HFF-Myc (cell line): ENCODE measurements around the gene HOXB1.
"Not testable (repeated sequence)": the region's sequence is repeated elsewhere in the genome, so short reads cannot be mapped to it uniquely, and the experiment has no call there.

ENCODE experiments used
- DNase-seq: peaks from one replicate; pipeline ENCODE4 v3.0.0-alpha.2; 2011; ENCODE audit warnings: low read depth; ENCODE audit errors: extremely low read depth
- H3K4me3 ChIP-seq: replicated peaks from 2 replicates; pipeline ENCODE4 v1.5.1; 2011; ENCODE audit warnings: low read depth, mild to moderate bottlenecking, control low read depth, low read length
- TF ChIP-seq, protein P1 (sequence below): IDR thresholded peaks from 2 replicates; pipeline ENCODE4 v1.5.1; 2012; ENCODE audit warnings: mild to moderate bottlenecking, low read depth, low read length, control low read depth; ENCODE audit errors: missing control alignments

HOXB1 gene

GRCh38 chr17:48541036-48541576 is 10.3 kb upstream of the HOXB1 start:
- peak overlapping the region; percentile 69 for H3K4me3 ChIP-seq
- DNase-seq = no peak
- TF ChIP-seq, protein P1, sequence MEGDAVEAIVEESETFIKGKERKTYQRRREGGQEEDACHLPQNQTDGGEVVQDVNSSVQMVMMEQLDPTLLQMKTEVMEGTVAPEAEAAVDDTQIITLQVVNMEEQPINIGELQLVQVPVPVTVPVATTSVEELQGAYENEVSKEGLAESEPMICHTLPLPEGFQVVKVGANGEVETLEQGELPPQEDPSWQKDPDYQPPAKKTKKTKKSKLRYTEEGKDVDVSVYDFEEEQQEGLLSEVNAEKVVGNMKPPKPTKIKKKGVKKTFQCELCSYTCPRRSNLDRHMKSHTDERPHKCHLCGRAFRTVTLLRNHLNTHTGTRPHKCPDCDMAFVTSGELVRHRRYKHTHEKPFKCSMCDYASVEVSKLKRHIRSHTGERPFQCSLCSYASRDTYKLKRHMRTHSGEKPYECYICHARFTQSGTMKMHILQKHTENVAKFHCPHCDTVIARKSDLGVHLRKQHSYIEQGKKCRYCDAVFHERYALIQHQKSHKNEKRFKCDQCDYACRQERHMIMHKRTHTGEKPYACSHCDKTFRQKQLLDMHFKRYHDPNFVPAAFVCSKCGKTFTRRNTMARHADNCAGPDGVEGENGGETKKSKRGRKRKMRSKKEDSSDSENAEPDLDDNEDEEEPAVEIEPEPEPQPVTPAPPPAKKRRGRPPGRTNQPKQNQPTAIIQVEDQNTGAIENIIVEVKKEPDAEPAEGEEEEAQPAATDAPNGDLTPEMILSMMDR = no peak

DNA sequence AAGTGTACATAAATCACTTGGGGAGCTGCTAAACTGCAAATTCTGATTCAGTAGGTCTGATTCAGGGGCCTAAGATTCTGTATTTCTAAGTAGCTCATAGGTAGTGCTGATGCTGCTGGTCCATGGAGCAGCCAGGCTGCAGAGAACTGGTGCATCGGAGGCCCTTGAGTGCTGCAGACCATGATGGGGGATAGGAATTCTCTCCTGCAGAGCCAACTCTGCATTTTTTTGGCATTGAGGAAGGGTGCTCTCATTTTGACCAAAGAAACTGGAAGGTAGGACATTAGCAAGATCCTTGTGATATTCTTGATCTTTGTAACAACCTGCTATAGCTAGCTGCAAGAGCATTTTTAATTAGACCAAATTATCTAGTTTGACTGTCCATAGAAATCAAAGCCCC is 9.4 kb upstream of the HOXB1 start:
- no peak for DNase-seq
- H3K4me3 ChIP-seq = no peak overlapping the region
- TF ChIP-seq, protein P1 = no peak

DNA sequence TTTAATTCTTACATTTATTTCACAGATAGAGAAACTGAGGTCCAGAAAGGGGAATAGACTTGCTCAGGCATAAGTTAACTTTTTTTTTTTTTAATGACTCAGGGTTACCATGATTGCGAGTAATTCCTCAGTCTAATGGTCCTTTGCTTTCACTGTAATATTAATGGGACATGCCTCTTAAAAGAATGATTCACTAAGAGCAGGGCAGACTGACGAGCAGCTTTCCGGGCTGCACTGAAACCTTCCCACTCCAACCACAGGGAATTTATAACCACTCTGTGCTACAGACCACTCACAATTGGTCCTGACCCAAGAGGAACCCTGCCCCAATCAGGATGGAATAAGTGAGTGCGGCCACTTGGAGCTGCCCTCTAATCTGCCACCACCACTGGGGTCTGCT is 8.4 kb upstream of the HOXB1 start:
- DNase-seq = no peak

GRCh38 chr17:48537316-48537715 is 6.5 kb upstream of the HOXB1 start:
- no peak for DNase-seq
- H3K4me3 ChIP-seq = no peak overlapping the region
- TF ChIP-seq, protein P1 = no peak

More for the DNA sequence above, 8.4 kb upstream of the HOXB1 start:
- H3K4me3 ChIP-seq = no peak overlapping the region
- TF ChIP-seq, protein P1 = no peak

- H3K4me3 ChIP-seq, DNase-seq: not testable (repeated sequence)
Observed at GRCh38 chr17:48535793-48536559, 5.2 kb upstream of the HOXB1 start.

DNA sequence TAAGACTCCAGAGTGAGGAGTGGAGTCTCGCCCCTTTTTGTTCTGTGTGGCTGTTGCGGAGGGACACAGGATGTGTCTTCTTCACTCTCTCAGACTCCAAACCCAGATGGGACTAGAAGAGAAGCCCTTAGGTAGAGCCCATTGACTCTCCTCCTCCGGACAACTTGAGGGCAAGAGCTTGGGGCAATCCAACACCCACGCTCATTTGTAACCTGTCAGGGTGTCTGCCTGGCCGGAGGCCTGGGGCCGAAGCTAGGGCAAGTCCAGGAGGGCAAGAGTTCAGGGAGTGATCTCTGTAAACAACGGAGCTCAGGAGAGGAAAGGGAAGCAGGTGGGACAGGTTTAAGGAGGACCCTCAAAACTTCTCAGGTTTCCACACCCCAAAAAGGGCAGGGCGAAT is 1.4 kb upstream of the HOXB1 start:
- no peak for DNase-seq

DNA sequence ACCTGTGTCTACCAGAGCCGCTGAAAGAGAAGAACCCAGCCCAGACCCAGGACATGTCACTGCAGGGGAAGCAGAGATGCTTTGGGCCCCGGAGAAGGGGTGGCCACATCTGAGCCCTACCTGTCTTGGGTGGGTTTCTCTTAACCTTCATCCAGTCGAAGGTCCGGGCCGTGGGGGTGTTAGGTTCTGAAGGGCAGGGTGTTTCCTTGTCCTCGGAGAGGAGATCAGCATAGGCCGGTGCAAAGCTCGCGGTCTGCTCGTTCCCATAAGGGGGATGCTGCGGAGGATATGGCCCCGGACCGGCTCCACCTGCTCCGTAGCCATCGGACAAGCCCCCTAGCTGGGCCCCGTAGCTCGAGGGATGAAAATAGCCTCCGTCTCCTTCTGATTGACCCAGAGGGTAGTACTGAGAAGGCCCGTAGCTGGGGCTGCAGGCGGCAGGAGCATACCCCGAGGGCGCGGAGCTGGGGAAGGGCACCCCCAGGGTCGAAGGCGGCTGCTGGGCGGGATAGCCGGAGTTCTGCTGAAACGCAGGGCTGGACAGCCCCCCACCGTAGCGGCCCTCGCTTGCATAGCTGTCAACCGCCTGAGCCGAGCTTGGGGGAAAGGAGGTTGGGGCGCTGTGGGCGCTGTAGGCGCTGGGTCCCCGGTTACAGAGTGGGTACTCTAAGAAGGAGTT is 464 bp downstream of the HOXB1 start:
- no peak overlapping the region for H3K4me3 ChIP-seq
- no peak for DNase-seq
- TF ChIP-seq, protein P1 = no peak

More for the DNA sequence above, 1.4 kb upstream of the HOXB1 start:
- TF ChIP-seq, protein P1 = no peak
- H3K4me3 ChIP-seq = no peak overlapping the region
